ENCODE data around the gene DGKZ.

GRCh38 chr11:46387919-46388618, 40.8 kb downstream of the DGKZ start:
- TF ChIP-seq CTCF (IDR thresholded peaks at IDR 0.05) = no peak
- no peak for TF ChIP-seq POLR2A (IDR thresholded peaks at IDR 0.05)
